CD4-positive, alpha-beta T cell treated with Interleukin-6 at 100 ng/mL for 8 hours (primary cell): ENCODE data around the gene SUSD3.

Experiments used
- DNase-seq: peaks from one replicate; pipeline ENCODE4 v3.0.0-alpha.2; 2020; ENCODE audit warnings: mixed read lengths, low spot score

Gene SUSD3

GRCh38 chr9:93123561-93124283 is 65.2 kb downstream of the SUSD3 start:
- DNase-seq = no peak

DNA sequence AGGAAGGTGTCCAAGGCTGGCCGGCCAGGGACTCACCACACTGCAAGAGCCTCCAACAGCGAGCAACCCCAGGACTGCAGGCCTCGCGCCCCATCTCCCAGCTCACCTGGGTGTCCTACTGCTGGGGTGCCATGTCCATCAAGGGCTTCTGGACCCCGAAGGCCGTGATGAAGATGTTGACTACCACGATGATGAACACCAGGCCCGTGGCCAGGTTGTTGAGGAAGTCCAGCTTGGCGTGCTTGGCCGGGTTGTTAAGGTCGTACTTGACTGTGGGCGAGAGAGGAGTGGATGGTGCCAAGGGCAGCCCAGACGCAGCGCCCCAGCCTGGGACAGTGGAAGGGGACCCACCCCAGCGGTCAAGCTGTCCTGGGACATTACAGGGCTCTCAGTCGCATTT is 66.3 kb downstream of the SUSD3 start:
- no peak for DNase-seq

DNA sequence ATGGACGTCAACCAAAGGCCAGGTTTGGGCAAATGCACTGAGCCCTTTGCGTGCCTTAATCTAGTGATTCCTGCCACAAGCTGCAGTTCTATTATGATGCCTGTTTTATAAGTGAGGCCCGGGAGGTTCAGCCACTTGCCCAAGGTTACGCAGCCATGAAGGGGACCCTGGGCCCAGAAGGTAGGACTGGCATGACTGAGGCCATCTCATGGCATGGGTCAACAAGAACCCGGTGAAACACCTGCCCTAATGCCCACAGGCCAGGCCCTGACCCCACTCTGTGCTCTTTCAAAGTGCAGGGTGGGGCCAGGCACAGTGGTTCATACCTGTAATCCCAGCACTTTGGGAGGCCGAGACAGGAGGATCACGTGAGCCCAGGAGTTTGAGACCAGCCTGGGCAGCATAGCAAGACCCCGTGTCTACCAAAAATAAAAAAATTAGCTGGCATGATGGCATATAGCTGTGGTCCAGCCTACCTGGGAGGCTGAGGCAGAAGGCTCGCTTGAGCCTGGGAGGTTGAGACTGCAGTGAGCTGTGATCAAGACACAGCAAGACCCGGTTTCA is 66.9 kb downstream of the SUSD3 start:
- DNase-seq = no peak

- no peak for DNase-seq
These were observed 67.8 kb downstream of the SUSD3 start for GRCh38 chr9:93126151-93126781.

GRCh38 chr9:93126825-93127368 is 68.4 kb downstream of the SUSD3 start:
- no peak for DNase-seq

GRCh38 chr9:93127395-93127911 is 69.0 kb downstream of the SUSD3 start:
- no peak for DNase-seq

- DNase-seq = no peak
These were observed 69.7 kb downstream of the SUSD3 start for GRCh38 chr9:93128011-93128714.

DNA sequence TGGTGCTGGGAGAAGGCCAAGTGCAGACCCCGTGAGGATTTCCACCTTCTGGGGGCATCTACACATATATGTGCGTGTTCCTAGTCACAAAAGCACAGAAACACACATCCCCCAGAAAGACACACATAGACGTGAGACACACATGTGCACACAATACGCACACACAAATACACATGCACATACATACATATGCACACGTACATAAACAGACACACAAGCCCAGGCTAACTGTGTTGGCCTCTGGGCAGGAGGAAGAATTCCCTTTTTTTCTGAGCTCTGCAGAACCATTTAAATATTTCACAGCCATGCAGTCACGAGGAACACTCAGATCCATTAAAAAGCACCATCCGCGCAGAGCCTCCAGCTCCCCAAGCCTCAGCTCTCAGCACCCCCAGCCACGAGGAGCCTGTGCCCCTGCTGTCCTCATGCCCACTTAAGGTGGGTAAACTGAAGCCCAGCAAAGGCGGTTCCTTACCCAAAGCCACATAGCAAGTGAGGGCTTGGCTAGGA is 70.3 kb downstream of the SUSD3 start:
- DNase-seq = no peak

DNA sequence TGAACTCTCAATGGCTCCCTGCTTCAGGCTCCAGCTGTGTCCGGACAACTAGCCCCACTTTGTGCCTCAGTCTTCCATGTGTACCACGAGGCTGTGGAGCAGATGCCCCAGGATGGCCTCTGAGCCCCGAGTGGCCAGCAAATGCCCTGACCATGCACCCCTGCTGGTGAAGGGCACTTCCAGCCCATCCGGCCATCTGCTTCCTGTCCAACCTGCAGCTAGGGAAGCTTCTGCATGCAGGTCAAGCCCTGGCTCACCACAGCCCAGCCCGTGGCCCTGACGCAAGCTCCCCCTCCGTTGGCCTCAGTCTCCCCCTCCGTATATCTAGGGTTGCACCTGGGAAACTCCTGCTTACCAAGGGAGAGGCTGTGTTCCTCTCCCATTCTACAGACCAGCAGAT is 70.8 kb downstream of the SUSD3 start:
- DNase-seq = no peak

DNA sequence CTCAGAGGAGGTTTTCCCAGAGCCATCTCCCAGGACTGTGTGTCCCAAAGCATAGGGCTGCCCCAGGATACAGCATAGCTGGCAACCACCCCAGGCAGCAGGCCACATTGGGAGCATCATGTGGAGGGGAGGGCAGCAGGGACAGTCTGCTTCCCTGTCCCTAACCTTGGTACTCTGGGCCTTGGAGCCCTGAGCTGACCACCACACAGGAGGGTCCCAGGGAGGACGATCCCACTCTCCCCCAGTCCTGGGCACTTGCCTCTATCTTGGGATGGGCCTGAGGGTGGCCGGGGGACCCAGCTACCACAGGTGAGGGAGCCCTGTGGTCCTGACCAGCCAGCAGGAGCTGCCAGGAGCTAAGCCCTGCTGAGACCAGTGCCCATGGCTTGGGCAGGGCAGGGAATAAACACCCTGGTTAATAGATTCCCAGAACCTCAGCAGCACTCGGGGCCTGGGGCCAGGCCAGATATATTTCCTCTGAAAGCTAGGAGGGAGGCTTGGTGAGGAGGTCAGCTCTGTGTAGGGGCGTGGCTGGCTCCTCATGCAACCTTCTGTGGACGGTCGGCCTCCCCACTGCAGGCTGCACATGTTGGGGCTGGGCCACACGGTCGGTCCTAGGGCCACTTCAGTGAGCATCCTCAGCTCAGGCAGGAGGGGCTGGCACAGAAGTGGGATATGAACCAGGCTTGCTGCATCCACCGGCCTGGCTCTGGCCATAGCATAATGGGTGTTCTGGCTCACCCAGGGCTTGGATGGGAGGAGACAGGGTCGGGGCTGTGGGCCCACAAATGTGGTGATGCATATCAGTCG is 71.4 kb downstream of the SUSD3 start:
- no peak for DNase-seq

DNA sequence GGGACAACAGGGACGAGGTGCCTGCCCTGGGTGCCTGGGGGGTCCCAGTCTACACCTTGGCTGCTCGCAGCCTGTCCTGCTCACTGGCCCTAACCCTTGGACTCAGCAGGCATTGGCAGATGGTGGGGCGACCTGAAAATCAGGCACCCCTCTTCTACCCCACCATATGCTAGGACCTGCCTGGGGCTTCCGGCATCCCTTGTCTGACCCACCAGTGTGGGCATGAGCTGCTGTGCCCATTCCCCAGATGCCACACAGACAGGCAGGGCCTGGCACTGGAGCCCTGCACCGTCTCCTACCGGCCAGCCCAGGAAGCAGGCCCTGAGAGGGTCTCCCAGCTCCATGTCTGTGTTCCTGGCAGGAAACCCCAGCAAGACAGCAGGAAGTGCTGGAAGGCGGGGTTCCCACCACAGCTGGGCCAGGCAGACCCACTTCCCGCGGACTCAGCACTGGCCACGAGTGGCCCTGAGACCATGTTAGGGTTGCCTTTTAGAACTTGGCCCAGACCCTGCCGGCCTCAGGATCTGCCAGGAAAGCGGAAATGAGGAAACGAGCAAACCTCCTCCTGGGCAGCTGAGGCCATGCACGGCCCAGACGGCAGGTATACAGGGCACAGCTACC is 72.5 kb downstream of the SUSD3 start:
- DNase-seq = no peak

DNA sequence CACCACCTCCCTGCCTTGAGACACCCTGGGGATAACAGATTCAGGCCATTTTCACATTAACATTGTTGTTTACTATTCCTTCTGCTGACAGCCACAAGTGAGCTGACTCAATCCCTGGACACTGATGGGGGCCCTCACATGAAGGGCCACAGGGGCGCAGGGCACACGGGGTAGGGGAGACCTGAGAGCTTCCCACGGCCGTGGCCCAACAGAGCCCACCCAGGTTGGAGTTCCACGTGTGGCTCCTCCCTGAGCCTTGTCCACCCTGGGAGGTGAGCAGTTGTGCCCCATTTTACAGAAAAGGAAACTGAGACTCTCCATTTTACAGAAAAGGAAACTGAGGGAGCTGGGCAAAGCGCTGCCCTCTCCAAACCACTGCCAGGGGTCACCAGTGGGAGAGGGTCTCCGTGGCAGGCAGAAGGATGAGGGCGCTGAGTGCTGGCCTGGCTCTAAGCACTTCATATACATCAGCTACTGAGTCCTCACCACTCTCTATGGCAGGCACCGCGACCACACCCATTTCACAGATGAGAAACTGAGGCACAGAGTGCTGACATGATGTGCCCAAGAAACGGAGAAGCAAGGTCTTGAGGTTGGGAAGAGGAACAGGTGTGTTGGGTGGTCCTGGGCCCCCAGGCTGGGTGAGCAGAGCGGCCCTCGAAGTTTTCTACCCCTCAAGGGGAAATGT is 73.2 kb downstream of the SUSD3 start:
- DNase-seq = no peak

- no peak for DNase-seq
These were observed 73.9 kb downstream of the SUSD3 start for GRCh38 chr9:93132287-93132927.

DNA sequence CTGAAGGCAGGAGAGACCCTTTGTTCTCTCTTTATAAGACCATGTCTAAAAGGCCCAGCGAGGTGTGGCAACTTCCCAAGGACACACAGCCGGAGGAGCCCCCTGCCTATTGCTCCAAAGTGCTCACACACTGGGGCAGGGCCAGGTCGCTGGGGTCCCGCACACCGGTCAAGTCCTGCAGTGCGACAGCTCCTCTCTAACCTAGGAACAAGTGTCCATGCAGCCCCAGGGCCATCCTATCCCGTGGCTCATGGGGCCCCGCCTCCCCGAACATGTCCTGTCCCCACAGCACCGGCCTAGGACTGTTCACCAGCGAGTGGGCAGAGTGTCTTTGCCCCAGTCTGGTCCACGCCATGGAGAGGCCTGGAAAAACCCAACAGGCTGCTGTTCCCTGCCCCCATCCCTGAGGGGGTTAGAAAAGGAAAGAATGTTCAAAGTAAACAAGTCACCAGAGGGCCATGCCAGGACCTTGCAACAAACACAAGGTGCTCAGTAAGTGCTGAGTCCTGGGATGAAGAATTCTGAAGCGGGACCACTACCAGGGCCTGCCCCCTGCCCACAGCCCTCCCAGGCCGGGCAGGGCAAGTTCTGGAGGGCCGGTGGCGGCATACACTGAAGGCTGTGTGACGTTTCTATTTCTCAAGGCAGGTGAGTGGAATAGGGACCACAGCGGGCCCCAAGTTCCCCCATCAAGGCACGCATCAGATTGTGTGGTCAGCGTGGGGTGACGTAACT is 74.6 kb downstream of the SUSD3 start:
- peak; percentile 26 for DNase-seq

- no peak for DNase-seq
These were observed 75.1 kb downstream of the SUSD3 start for GRCh38 chr9:93133681-93134014.

GRCh38 chr9:93134015-93134739 is 75.7 kb downstream of the SUSD3 start, which contains the start of gene NINJ1:
Gene NINJ1 (minus strand): TSS chr9:93134251. CDS start chr9:93134217, 34 bp downstream.
- peak; percentile 68 for DNase-seq
